Activated T-helper 1 cell treated with anti-CD3 and anti-CD28 coated beads, Interleukin-12 subunit alpha, Interleukin-12 subunit beta, Interleukin-2, Interleukin-4 antibody, amounts not matched to agents 30 ng/mL and 10 ng/mL and 1 ng/mL, durations not matched to agents 14 hours and 24 hours and 36 hours (primary cell): Measurements from ENCODE around the gene C5orf15. TPM values are rescaled to one million over a fixed set of nuclear protein-coding genes. Genes with fewer than 3 reads are reported as not detected.
"Not testable (repeated sequence)": the region's sequence is repeated elsewhere in the genome, so short reads cannot be mapped to it uniquely, and the experiment has no call there.

Experiments
- DNase-seq: peaks from one replicate; pipeline ENCODE4 v3.0.0; 2021; ENCODE audit warnings: low spot score
- H3K27ac Mint-ChIP-seq: one replicate; pipeline ENCODE4 v1.8.0; 2021; ENCODE audit warnings: mild to moderate bottlenecking, mixed read lengths
- H3K27me3 Mint-ChIP-seq: one replicate; pipeline ENCODE4 v1.8.0; 2022; ENCODE audit warnings: mild to moderate bottlenecking, moderate library complexity, mixed read lengths; ENCODE audit not compliant: insufficient read depth
- H3K36me3 Mint-ChIP-seq: one replicate; pipeline ENCODE4 v1.8.0; 2021; ENCODE audit warnings: low read depth, mixed read lengths
- H3K4me1 Mint-ChIP-seq: one replicate; pipeline ENCODE4 v1.8.0; 2021; ENCODE audit warnings: low read depth, mixed read lengths
- H3K4me3 Mint-ChIP-seq: one replicate; pipeline ENCODE4 v1.8.0; 2021; ENCODE audit warnings: mild to moderate bottlenecking, moderate library complexity, mixed read lengths
- H3K9me3 Mint-ChIP-seq: one replicate; pipeline ENCODE4 v1.8.0; 2021; ENCODE audit warnings: mixed read lengths
- intact Hi-C: fragments of 100-400 bp; cut with micrococcal nuclease; formaldehyde crosslinking; loops from one replicate; pipeline ENCODE4 v1.15.1; 2024
- total RNA-seq: library from RNA; stranded (reverse); gene quantifications from 2 replicates; pipeline ENCODE4 v1.2.3, GENCODE V29; 2022

The C5orf15 gene
- total RNA-seq, 1 donor from 2014 or later = 50.0 TPM

DNA sequence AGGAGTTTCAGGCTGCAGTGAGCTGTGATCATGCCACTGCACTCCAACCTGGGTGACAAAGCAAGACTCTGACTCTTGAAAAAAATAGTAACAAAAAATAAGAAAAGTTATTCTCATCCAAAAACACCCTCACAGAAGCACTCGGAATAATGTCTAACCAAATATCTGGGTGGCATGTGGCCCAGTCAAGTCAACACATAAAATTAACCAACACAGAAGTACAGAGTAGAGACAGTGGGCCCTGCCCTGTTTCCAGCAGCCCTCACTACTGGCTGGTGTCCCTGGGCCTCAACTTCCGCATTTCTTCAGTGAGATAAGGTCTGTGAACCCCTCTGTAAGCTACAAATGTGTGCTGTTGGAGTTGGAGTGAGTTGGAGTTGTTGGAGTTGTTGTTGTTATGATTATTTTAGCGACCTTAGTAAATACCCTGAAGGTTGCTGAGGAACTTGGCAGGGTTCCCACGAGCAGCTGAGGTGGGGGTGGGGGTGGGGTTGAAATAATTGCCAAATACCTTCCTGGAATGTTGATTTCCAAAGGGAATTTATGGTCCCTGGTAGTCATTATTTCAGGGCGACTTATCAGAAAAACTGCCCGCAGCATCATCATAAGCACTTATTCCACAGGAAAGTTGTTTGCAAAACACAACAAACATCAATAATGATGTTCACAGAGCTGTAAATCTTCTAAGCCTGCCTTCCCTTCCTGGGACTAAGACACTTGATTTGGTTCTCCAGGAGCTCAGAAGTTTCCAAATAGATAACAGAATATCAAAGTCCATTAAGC lies 30.2 kb downstream of the C5orf15 start:
- Mint-ChIP-seq H3K27me3 (peaks cover 1% of the 10 kb centered on the region), H3K36me3 (no peaks in the 10 kb centered on the region), H3K4me1 (peaks cover 24% of the 10 kb centered on the region), H3K4me3 (no peak overlapping the region), H3K9me3 (no peaks in the 10 kb centered on the region), H3K27ac (no peak overlapping the region)
- DNase-seq = no peak
- intact Hi-C loops = loop anchor here (10.0 kb wide), 1 partner anchor 323 kb away; the partner anchor contains the start of gene FSTL4

DNA sequence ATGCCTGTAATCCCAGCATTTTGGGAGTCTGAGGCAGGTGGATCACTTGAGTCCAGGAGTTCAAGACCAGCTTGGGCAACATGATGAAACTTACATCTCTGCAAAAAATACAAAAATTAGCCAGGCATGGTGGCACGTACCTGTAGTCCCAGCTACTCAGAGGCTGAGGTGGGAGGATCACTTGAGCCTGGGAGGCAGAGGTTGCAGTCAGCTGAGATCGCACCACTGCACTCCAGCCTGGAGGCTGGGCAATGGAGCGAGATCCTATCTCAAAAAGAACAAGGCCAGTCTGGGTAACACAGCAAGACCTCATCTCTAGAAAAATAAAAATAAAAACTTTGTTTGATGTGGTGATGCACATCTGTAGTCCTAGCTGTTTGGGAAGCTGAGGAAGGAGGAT lies 30.8 kb downstream of the C5orf15 start:
- H3K36me3 Mint-ChIP-seq, H3K4me3 Mint-ChIP-seq, H3K27me3 Mint-ChIP-seq, H3K27ac Mint-ChIP-seq, DNase-seq, H3K9me3 Mint-ChIP-seq: not testable (repeated sequence)
- H3K4me1 Mint-ChIP-seq = peaks cover 29% of the 10 kb centered on the region
- intact Hi-C loops = loop anchor here (10.0 kb wide), 1 partner anchor 323 kb away; the partner anchor contains the start of gene FSTL4

DNA sequence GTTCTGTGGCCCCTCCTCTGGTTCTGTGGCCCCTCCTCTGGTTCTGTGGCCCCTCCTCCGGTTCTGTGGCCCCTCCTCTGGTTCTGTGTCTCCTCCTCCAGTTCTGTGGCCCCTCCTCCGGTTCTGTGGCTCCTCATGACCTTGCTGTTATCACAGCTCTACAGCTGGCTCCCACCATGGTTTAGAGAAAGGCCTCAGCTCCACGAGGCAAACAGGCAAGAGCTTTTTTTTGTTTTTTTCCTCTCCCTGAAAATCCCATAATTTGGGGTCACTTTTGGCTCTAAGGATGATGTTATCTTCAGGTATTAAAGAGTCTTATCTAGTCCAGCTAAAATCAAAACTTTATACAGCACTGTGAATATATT lies 31.8 kb downstream of the C5orf15 start:
- Mint-ChIP-seq H3K4me1 (peaks cover 35% of the 10 kb centered on the region), H3K36me3 (no peaks in the 10 kb centered on the region), H3K4me3 (no peak overlapping the region), H3K9me3 (no peaks in the 10 kb centered on the region), H3K27me3 (peaks cover 1% of the 10 kb centered on the region), H3K27ac (no peak overlapping the region)
- intact Hi-C loops = loop anchor here (10.0 kb wide), 1 partner anchor 322 kb away; the partner anchor contains the start of gene FSTL4
- DNase-seq = no peak

DNA sequence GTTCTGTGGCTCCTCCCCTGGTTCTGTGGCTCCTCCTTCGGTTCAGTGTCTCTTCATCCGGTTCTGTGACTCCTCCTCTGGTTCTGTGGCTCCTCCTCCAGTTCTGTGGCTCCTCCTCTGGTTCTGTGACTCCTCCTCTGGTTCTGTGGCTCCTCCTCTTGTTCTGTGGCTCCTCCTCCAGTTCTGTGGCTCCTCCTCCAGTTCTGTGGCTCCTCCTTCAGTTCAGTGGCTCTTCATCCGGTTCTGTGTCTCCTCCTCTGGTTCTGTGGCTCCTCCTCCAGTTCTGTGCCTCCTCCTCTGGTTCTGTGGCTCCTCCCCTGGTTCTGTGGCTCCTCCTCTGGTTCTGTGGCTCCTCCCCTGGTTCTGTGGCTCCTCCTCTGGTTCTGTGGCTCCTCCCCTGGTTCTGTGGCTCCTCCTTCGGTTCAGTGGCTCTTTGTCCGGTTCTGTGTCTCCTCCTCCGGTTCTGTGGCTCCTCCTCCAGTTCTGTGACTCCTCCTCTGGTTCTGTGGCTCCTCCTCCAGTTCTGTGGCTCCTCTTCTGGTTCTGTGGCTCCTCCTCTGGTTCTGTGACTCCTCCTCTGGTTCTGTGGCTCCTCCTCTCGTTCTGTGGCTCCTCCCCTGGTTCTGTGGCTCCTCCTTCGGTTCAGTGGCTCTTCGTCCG lies 32.3 kb downstream of the C5orf15 start:
- not testable (repeated sequence) for H3K36me3 Mint-ChIP-seq, H3K27ac Mint-ChIP-seq, H3K27me3 Mint-ChIP-seq, H3K4me3 Mint-ChIP-seq, H3K9me3 Mint-ChIP-seq, DNase-seq
- peaks cover 40% of the 10 kb centered on the region for H3K4me1 Mint-ChIP-seq
- intact Hi-C loops = loop anchor here (10.0 kb wide), 1 partner anchor 321 kb away; the partner anchor contains the start of gene FSTL4

DNA sequence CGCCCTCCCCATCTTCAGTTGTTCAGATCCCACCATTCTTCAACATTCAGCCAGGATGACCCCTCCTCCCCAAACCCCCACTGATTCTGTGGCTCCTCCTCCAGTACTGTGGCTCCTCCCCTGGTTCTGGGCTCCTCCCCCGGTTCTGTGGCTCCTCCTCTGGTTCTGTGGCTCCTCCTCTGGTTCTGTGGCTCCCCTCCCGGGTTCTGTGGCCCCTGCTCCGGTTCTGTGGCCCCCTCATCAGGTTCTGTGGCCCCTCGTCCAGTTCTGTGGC lies 32.8 kb downstream of the C5orf15 start:
- no peak for DNase-seq
- H3K4me3 Mint-ChIP-seq = no peak overlapping the region
- intact Hi-C loops = loop anchor here (10.0 kb wide), 1 partner anchor 321 kb away; the partner anchor contains the start of gene FSTL4
- H3K4me1 Mint-ChIP-seq = peaks cover 45% of the 10 kb centered on the region
- no peaks in the 10 kb centered on the region for H3K27me3 Mint-ChIP-seq
- no peaks in the 10 kb centered on the region for H3K36me3 Mint-ChIP-seq
- H3K27ac Mint-ChIP-seq = no peak overlapping the region
- no peaks in the 10 kb centered on the region for H3K9me3 Mint-ChIP-seq

DNA sequence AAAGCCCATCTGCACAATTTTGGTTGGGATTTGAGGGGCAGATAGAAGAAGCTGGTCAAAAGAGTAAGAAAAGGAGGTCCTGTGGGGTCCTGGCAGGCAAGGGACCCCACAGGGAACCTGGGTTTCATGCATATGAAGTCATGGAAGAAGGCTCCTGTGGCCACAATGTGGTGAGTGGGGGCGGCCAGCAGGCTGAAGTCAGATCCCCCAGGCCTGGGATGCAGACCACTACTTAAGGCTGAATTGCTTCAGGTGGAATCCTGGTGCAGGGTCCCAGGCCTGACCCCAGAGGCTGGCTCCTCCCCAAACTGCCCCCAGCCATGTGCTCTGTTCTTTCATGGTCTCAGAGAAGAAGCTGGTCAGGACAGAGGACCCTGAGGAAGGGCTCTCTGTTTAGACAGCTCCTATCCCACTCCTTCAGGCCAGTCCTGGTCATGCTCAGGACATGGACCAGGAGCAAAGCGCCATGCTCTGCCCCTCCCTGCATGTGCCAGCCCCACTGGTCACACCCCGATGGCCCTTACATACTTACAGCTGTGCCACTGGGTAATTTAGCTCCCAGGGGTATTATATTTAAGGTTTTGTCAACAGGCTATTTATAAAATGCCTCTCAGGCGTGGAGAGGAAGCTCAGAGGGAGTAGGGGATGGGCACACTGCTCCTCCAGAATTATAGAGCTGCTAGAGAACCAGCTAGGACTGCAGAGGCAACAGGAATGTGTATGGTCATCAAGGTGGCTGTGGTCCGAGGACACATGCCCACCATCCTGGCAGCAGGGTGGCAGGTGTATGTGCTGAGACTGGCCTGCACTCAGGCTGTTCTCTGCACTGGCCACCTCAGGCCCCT lies 33.4 kb downstream of the C5orf15 start:
- peaks cover 2% of the 10 kb centered on the region for H3K27me3 Mint-ChIP-seq
- H3K4me3 Mint-ChIP-seq = no peak overlapping the region
- intact Hi-C loops = loop anchor here (10.0 kb wide), 1 partner anchor 320 kb away; the partner anchor contains the start of gene FSTL4
- H3K4me1 Mint-ChIP-seq = peaks cover 51% of the 10 kb centered on the region
- H3K36me3 Mint-ChIP-seq = no peaks in the 10 kb centered on the region
- H3K27ac Mint-ChIP-seq = no peak overlapping the region
- DNase-seq = no peak
- no peaks in the 10 kb centered on the region for H3K9me3 Mint-ChIP-seq

DNA sequence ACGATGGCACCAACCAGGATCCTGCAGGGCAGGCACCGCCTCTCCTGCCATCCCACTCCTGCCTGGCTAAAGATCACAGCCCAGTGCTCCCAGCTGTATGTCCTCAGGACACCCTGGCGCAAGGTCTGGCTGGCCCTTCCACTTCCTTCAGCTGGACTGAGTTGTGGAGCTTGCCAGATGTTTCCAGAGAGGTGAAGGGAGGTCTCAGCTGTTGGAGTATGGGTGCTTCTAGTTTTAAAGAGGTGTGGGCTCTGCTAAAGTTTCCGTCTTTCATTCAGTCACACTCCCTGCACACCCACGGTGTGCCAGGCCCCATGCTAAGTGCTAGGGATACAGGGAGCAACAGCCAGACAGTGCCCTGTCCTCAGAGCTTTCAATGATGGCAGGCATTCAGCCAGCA lies 34.1 kb downstream of the C5orf15 start:
- H3K27me3 Mint-ChIP-seq = peaks cover 2% of the 10 kb centered on the region

DNA sequence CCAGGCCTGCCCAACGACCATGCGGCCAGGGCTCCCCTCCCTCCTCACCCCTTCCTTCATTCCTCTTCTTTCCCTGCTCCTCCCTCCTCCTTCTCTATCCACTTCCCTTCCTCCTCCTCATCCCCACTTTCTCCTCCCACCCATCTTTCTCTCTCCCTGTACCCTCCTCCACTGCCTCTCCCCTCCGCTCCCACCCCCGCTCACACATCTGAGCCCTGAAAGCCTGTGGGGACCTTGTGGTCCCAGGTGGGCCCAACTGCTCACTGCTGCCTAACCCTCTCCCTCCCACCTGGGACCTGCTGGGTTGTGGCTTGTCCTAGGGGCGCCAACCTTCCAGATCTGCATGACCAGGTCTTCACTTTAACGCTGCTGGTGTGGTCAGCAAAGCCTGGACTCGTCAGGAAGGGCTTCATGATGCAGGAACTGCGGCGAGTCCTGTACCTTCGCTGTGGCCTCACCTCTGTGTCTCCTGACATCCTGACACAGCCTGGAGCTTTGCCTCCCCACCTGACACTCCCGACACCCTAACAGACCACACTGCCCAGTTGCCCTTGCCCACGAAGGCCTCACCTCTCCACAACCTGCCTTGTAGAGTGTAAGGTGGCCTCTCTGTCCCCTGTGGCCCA lies 34.6 kb downstream of the C5orf15 start:
- intact Hi-C loops = loop anchor here (10.0 kb wide), 1 partner anchor 319 kb away; the partner anchor contains the start of gene FSTL4
- H3K27me3 Mint-ChIP-seq = peaks cover 2% of the 10 kb centered on the region
- no peaks in the 10 kb centered on the region for H3K36me3 Mint-ChIP-seq
- H3K4me1 Mint-ChIP-seq = peaks cover 52% of the 10 kb centered on the region
- DNase-seq = no peak
- H3K9me3 Mint-ChIP-seq = no peaks in the 10 kb centered on the region
- peak overlapping the region; percentile 68 for H3K27ac Mint-ChIP-seq
- H3K4me3 Mint-ChIP-seq = no peak overlapping the region

More for the DNA sequence above, 34.1 kb downstream of the C5orf15 start:
- Mint-ChIP-seq H3K9me3 (no peaks in the 10 kb centered on the region), H3K4me1 (peaks cover 52% of the 10 kb centered on the region), H3K36me3 (no peaks in the 10 kb centered on the region), H3K4me3 (no peak overlapping the region), H3K27ac (peak overlapping the region; percentile 61)
- no peak for DNase-seq
- intact Hi-C loops = loop anchor here (10.0 kb wide), 1 partner anchor 320 kb away; the partner anchor contains the start of gene FSTL4

DNA sequence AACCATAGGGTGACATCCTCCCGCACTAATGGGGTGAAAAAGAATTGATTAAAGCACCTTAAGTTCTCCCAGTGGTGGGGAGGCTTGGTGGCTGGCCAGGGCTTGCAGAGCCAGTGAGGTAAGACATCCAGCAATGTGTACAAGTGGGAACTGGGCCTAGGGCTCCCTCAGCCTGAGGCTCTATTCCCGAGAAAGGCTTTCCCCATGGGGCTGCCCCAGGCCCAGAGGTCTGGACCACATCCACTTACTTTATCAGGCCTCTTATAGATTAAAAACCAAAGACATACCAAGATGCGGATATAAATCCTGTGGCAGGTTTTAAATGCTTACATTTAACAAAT lies 35.3 kb downstream of the C5orf15 start:
- Mint-ChIP-seq H3K4me1 (peaks cover 54% of the 10 kb centered on the region), H3K9me3 (no peaks in the 10 kb centered on the region), H3K27ac (peak overlapping the region; percentile 68), H3K27me3 (peaks cover 2% of the 10 kb centered on the region), H3K4me3 (no peak overlapping the region), H3K36me3 (no peaks in the 10 kb centered on the region)
- DNase-seq = no peak
- intact Hi-C loops = loop anchor here (10.0 kb wide), 1 partner anchor 318 kb away; the partner anchor contains the start of gene FSTL4

DNA sequence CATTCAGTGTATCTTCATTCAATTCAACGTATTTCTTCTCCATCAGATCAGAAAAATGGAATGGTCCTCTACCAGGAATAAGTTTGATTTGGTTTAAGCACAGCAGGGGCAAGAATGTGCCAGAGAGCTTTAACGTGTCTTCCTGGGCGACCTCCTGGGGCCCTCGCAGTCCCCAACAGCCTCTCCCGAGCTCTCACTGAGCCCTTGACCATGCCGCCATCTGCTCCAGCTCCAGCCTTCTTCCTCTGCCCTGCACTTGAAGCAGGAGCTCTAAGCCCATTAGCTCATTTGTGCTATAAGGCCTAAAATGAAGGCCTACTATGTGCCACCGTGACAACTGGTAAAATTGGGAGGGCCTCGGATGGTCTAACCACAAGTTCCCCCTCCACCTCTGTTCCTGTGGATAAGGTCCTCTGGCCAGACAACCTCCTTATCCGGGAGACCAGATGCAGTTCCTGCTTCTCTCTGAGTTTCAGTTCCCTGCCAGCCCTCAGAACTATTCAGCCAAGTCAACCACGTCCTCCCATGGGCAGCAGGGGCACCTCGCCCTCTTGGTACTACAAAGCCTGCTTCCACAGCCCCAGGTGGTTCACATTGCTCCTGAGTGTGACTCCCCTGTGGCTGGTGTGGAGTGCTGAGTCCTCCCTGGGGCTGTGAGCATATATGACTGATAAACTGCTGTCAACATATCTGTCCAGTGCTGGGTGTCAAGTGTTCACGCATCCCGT lies 35.8 kb downstream of the C5orf15 start:
- DNase-seq = no peak
- no peaks in the 10 kb centered on the region for H3K9me3 Mint-ChIP-seq
- H3K27ac Mint-ChIP-seq = peak overlapping the region; percentile 68
- H3K27me3 Mint-ChIP-seq = peaks cover 2% of the 10 kb centered on the region
- no peak overlapping the region for H3K4me3 Mint-ChIP-seq
- intact Hi-C loops = loop anchor here (10.0 kb wide), 1 partner anchor 318 kb away; the partner anchor contains the start of gene FSTL4
- no peaks in the 10 kb centered on the region for H3K36me3 Mint-ChIP-seq
- H3K4me1 Mint-ChIP-seq = peaks cover 58% of the 10 kb centered on the region

DNA sequence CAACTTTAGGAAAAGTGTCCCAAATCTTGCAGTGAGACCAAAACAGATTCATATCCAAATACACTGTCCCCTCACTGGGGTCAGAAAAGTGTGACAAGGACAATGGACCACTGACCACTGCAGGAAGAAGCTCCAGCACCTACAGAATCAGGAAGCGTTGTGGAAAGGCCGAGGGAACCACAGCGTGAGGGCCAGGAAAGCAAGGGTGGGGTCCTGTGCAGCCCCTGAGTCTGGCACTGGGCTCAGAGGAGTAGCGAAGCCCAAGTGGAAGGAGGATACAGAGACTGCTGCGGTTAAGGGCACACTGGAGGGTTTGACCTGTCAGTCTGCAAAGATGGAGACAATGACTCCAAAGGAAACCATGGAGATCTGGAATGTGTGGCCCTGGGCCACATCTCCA lies 36.9 kb downstream of the C5orf15 start:
- no peaks in the 10 kb centered on the region for H3K9me3 Mint-ChIP-seq
- H3K4me1 Mint-ChIP-seq = peaks cover 58% of the 10 kb centered on the region
- no peak for DNase-seq
- no peaks in the 10 kb centered on the region for H3K36me3 Mint-ChIP-seq
- intact Hi-C loops = loop anchor here (2.0 to 10.0 kb wide), 3 partner anchors 57 to 317 kb away; partner anchors contain the start of gene FSTL4
- peak overlapping the region; percentile 81 for H3K27ac Mint-ChIP-seq
- peaks cover 2% of the 10 kb centered on the region for H3K27me3 Mint-ChIP-seq
- no peak overlapping the region for H3K4me3 Mint-ChIP-seq

DNA sequence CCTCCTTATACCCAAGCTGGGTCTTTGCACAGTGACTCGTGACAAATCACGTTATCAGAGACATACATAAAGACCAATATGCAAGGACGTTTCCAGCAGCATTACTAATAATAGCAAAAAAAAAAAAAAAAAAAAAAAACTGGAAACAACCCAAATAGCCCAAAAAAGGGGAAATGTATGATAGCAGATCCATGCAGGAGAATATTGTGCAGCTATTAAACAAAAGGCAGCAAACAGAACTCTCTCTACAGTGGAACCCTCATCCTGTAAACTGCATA lies 37.7 kb downstream of the C5orf15 start:
- Mint-ChIP-seq H3K9me3 (no peaks in the 10 kb centered on the region), H3K4me1 (peaks cover 58% of the 10 kb centered on the region), H3K27me3 (peaks cover 2% of the 10 kb centered on the region), H3K36me3 (no peaks in the 10 kb centered on the region), H3K4me3 (peak overlapping the region; percentile 72), H3K27ac (peak overlapping the region; percentile 99)
- DNase-seq = no peak
- intact Hi-C loops = loop anchor here (1.0 to 10.0 kb wide), 6 partner anchors 11 to 316 kb away; partner anchors contain the start of genes C5orf15 and FSTL4
